ENCODE data around the gene STK25. TPM values are rescaled to one million over a fixed set of nuclear protein-coding genes. Genes with fewer than 3 reads are reported as not detected.

The STK25 gene
- total and polyA plus RNA-seq, 10 donors = 127 to 254 (median 172) TPM

- TF ChIP-seq POLR2A (IDR thresholded peaks at IDR 0.05) (no peak), POLR2AphosphoS5 (IDR thresholded peaks at IDR 0.05) (no peak), CTCF (IDR thresholded peaks at IDR 0.05 in 8 of 11, conservative IDR thresholded peaks at IDR 0.05 in 3 of 11) (no peak)
- intact Hi-C loops (cut with DNase I; ENCODE audit: low total_unique reads) = no loop called here
- H3K9me3 ChIP-seq = no peaks in the 10 kb centered on the region
- WGBS, 5 donors = 92 to 94% (median 93%) methylated on average over 19 of the region's 19 CpGs
- peaks cover 0 to 36% (median 5%) of the 10 kb centered on the region in 6 donors for H3K36me3 ChIP-seq
- H3K27me3 ChIP-seq (replicated peaks in 1 of 7) = peaks cover 0 to under 1% (median 0%) of the 10 kb centered on the region in 7 donors
- DNase-seq = no peak
- no peaks in the 10 kb centered on the region for H3K4me1 ChIP-seq
- no peak overlapping the region for H3K27ac ChIP-seq
- no peak overlapping the region for H3K4me3 ChIP-seq
Observed at GRCh38 chr2:241461693-241462677, 46.4 kb downstream of the STK25 start.

- H3K27me3 ChIP-seq (replicated peaks in 1 of 7) = peaks cover 0 to 5% (median 0%) of the 10 kb centered on the region in 7 donors
Observed at GRCh38 chr2:241460631-241461030, 47.8 kb downstream of the STK25 start.

DNA sequence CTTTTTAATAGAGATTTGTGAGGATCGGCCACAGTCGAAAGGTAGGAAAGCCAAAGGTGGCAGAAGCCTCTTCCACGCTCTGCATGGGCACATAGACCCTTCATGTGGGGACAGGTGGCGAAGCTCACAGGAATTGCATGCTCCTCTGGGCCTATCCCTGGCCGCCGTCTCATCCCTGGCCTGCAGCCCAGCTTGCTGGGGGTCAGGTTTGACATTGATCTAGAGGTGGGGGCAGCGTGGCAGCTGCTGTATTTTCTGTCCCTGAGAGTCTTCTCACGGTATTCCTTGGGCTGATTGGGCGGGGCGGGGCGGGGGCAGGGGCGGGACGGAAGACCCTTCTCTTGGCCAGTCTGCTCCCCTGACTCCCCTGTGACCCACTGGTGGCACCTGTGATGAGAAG, 48.9 kb downstream of the STK25 start:
- Histone ChIP-seq H3K4me1 (no peaks in the 10 kb centered on the region), H3K36me3 (peaks cover 0 to 30% (median 5%) of the 10 kb centered on the region in 6 donors), H3K27ac (no peak overlapping the region), H3K9me3 (no peaks in the 10 kb centered on the region), H3K27me3 (replicated peaks in 1 of 7) (peaks cover 0 to 5% (median 0%) of the 10 kb centered on the region in 7 donors), H3K4me3 (no peak overlapping the region)
- peak; percentile 42 for DNase-seq
- 90 to 96% (median 93%) methylated on average over 9 to 13 of the region's 13 CpGs for WGBS, 5 donors
- TF ChIP-seq POLR2A (IDR thresholded peaks at IDR 0.05) (no peak), CTCF (IDR thresholded peaks at IDR 0.05 in 8 of 11, conservative IDR thresholded peaks at IDR 0.05 in 3 of 11) (no peak), POLR2AphosphoS5 (IDR thresholded peaks at IDR 0.05) (no peak)
- intact Hi-C loops (cut with DNase I; ENCODE audit: low total_unique reads) = no loop called here

More at GRCh38 chr2:241460631-241461030, 47.8 kb downstream of the STK25 start:
- Histone ChIP-seq H3K27ac (no peak overlapping the region), H3K9me3 (no peaks in the 10 kb centered on the region), H3K4me1 (no peaks in the 10 kb centered on the region), H3K4me3 (no peak overlapping the region), H3K36me3 (peaks cover 0 to 32% (median 5%) of the 10 kb centered on the region in 6 donors)
- WGBS, 5 donors = 66 to 90% (median 85%) methylated on average over 3 of the region's 3 CpGs
- intact Hi-C loops (cut with DNase I; ENCODE audit: low total_unique reads) = no loop called here
- TF ChIP-seq POLR2AphosphoS5 (IDR thresholded peaks at IDR 0.05) (no peak), CTCF (IDR thresholded peaks at IDR 0.05 in 8 of 11, conservative IDR thresholded peaks at IDR 0.05 in 3 of 11) (no peak), POLR2A (IDR thresholded peaks at IDR 0.05) (no peak)
- DNase-seq = peak; percentile 40

GRCh38 chr2:241458687-241459086, 49.7 kb downstream of the STK25 start:
- DNase-seq = peak; percentile 44
- TF ChIP-seq POLR2AphosphoS5 (IDR thresholded peaks at IDR 0.05) = no peak
- Histone ChIP-seq H3K27ac (no peak overlapping the region), H3K27me3 (replicated peaks in 1 of 7) (peaks cover 0 to 5% (median 0%) of the 10 kb centered on the region in 7 donors), H3K4me1 (no peaks in the 10 kb centered on the region), H3K4me3 (no peak overlapping the region), H3K9me3 (no peaks in the 10 kb centered on the region), H3K36me3 (peaks cover 0 to 22% (median 4%) of the 10 kb centered on the region in 6 donors)
- WGBS, 5 donors = 86 to 96% (median 93%) methylated on average over 3 to 5 of the region's 5 CpGs
- intact Hi-C loops (cut with DNase I; ENCODE audit: low total_unique reads) = no loop called here
